HAP-1 (cell line): ENCODE measurements around the gene AMPD3.
"Not testable (repeated sequence)": the region's sequence is repeated elsewhere in the genome, so short reads cannot be mapped to it uniquely, and the experiment has no call there.

Source experiments
- DNase-seq, 2 experiments: peaks; one replicate each; pipeline ENCODE4 v3.0.0-alpha.2; 2016 to 2020; ENCODE audit warnings: low spot score in 2 of 2
- H3K27me3 ChIP-seq: fragments of 250-450 bp; sonication (Bioruptor Pico); 2 replicates; pipeline ENCODE4 v1.5.1; 2020; ENCODE audit warnings: low read depth, mild to moderate bottlenecking, moderate library complexity
- H3K36me3 ChIP-seq: fragments of 250-450 bp; sonication (Bioruptor Pico); replicated peaks from 2 replicates; pipeline ENCODE4 v1.5.1; 2020; ENCODE audit warnings: mild to moderate bottlenecking
- H3K4me1 ChIP-seq: fragments of 250-450 bp; sonication (Bioruptor Pico); 2 replicates; pipeline ENCODE4 v1.5.1; 2020; ENCODE audit warnings: mild to moderate bottlenecking
- H3K4me3 ChIP-seq: fragments of 250-450 bp; sonication (Bioruptor Pico); 2 replicates; pipeline ENCODE4 v1.5.1; 2020; ENCODE audit warnings: mild to moderate bottlenecking, moderate library complexity
- H3K9me3 ChIP-seq: fragments of 250-450 bp; sonication (Bioruptor Pico); 2 replicates; pipeline ENCODE4 v1.5.1; 2020; ENCODE audit warnings: mild to moderate bottlenecking, moderate library complexity
- in situ Hi-C: fragments of 300-500 bp; cut with MboI; formaldehyde crosslinking; loops from 3 replicates; pipeline ENCODE4 v1.14.3; 2020; ENCODE audit warnings: low sequenced_read_pairs, inconsistent platforms, mixed read lengths

AMPD3 gene

GRCh38 chr11:10418259-10418949 lies 36.7 kb upstream of the AMPD3 start:
- Histone ChIP-seq H3K36me3 (no peaks in the 10 kb centered on the region), H3K4me3 (no peak overlapping the region), H3K27me3 (peaks cover 2% of the 10 kb centered on the region; the same call in 1 of the 2 replicates), H3K9me3 (no peaks in the 10 kb centered on the region), H3K4me1 (no peaks in the 10 kb centered on the region)
- no peak for DNase-seq
- in situ Hi-C loops: no loop called here

- Histone ChIP-seq H3K4me1 (no peaks in the 10 kb centered on the region), H3K9me3 (no peaks in the 10 kb centered on the region), H3K36me3 (no peaks in the 10 kb centered on the region), H3K27me3 (peaks cover 2% of the 10 kb centered on the region; the same call in 1 of the 2 replicates), H3K4me3 (no peak overlapping the region)
- DNase-seq: no peak
- in situ Hi-C loops: no loop called here
These were observed 36.1 kb upstream of the AMPD3 start for GRCh38 chr11:10418950-10419310.

GRCh38 chr11:10426475-10426874 lies 28.6 kb upstream of the AMPD3 start:
- Histone ChIP-seq H3K9me3 (no peaks in the 10 kb centered on the region), H3K27me3 (no peaks in the 10 kb centered on the region; the same call in 1 of the 2 replicates), H3K36me3 (no peaks in the 10 kb centered on the region), H3K4me1 (no peaks in the 10 kb centered on the region), H3K4me3 (no peak overlapping the region)
- DNase-seq: no peak
- in situ Hi-C loops: no loop called here

- Histone ChIP-seq H3K9me3 (no peaks in the 10 kb centered on the region), H3K4me1 (no peaks in the 10 kb centered on the region), H3K27me3 (peaks cover 4% of the 10 kb centered on the region), H3K36me3 (no peaks in the 10 kb centered on the region), H3K4me3 (no peak overlapping the region)
- DNase-seq: no peak
- in situ Hi-C loops: no loop called here
These were observed 26.6 kb upstream of the AMPD3 start for GRCh38 chr11:10428453-10428852.

- no peak overlapping the region for H3K4me3 ChIP-seq
- no peaks in the 10 kb centered on the region for H3K36me3 ChIP-seq
- in situ Hi-C loops: no loop called here
- no peak for DNase-seq
- peaks cover 4% of the 10 kb centered on the region for H3K27me3 ChIP-seq
- H3K4me1 ChIP-seq: no peaks in the 10 kb centered on the region
- no peaks in the 10 kb centered on the region for H3K9me3 ChIP-seq
These were observed 25.5 kb upstream of the AMPD3 start for GRCh38 chr11:10429526-10429925.

- in situ Hi-C loops: no loop called here
- no peaks in the 10 kb centered on the region for H3K9me3 ChIP-seq
- H3K27me3 ChIP-seq: peaks cover 4% of the 10 kb centered on the region
- H3K4me3 ChIP-seq: no peak overlapping the region
- no peaks in the 10 kb centered on the region for H3K36me3 ChIP-seq
- no peak for DNase-seq
- no peaks in the 10 kb centered on the region for H3K4me1 ChIP-seq
These were observed 22.6 kb upstream of the AMPD3 start for GRCh38 chr11:10432493-10432892.

GRCh38 chr11:10432971-10433370 lies 22.1 kb upstream of the AMPD3 start:
- Histone ChIP-seq H3K9me3 (no peaks in the 10 kb centered on the region), H3K27me3 (peaks cover 4% of the 10 kb centered on the region), H3K4me3 (no peak overlapping the region), H3K4me1 (no peaks in the 10 kb centered on the region), H3K36me3 (no peaks in the 10 kb centered on the region)
- in situ Hi-C loops: no loop called here
- DNase-seq: no peak

- peaks cover 4% of the 10 kb centered on the region for H3K27me3 ChIP-seq
- in situ Hi-C loops: no loop called here
- H3K4me3 ChIP-seq: no peak overlapping the region
- DNase-seq: no peak
- no peaks in the 10 kb centered on the region for H3K4me1 ChIP-seq
- H3K9me3 ChIP-seq: no peaks in the 10 kb centered on the region
- H3K36me3 ChIP-seq: no peaks in the 10 kb centered on the region
These were observed 18.8 kb upstream of the AMPD3 start for GRCh38 chr11:10436224-10436623.

GRCh38 chr11:10436683-10437082 lies 18.4 kb upstream of the AMPD3 start:
- H3K27me3 ChIP-seq, DNase-seq, in situ Hi-C loops, H3K4me3 ChIP-seq, H3K9me3 ChIP-seq, H3K4me1 ChIP-seq, H3K36me3 ChIP-seq: not testable (repeated sequence)

- no peaks in the 10 kb centered on the region for H3K9me3 ChIP-seq
- H3K27me3 ChIP-seq: no peaks in the 10 kb centered on the region
- no peaks in the 10 kb centered on the region for H3K36me3 ChIP-seq
- no peak for DNase-seq
- H3K4me1 ChIP-seq: no peaks in the 10 kb centered on the region
- no peak overlapping the region for H3K4me3 ChIP-seq
- in situ Hi-C loops: no loop called here
These were observed 16.6 kb upstream of the AMPD3 start for GRCh38 chr11:10438458-10438857.

GRCh38 chr11:10439351-10439750 lies 15.7 kb upstream of the AMPD3 start:
- no peak for DNase-seq
- no peak overlapping the region for H3K4me3 ChIP-seq
- H3K4me1 ChIP-seq: no peaks in the 10 kb centered on the region
- H3K9me3 ChIP-seq: no peaks in the 10 kb centered on the region
- H3K27me3 ChIP-seq: no peaks in the 10 kb centered on the region
- in situ Hi-C loops: no loop called here
- H3K36me3 ChIP-seq: no peaks in the 10 kb centered on the region

- Histone ChIP-seq H3K36me3 (no peaks in the 10 kb centered on the region), H3K9me3 (no peaks in the 10 kb centered on the region), H3K4me3 (no peak overlapping the region), H3K4me1 (no peaks in the 10 kb centered on the region), H3K27me3 (no peaks in the 10 kb centered on the region)
- DNase-seq: no peak
- in situ Hi-C loops: no loop called here
These were observed 15.1 kb upstream of the AMPD3 start for GRCh38 chr11:10439924-10440323.

GRCh38 chr11:10440401-10440800 lies 14.7 kb upstream of the AMPD3 start:
- no peaks in the 10 kb centered on the region for H3K9me3 ChIP-seq
- no peaks in the 10 kb centered on the region for H3K36me3 ChIP-seq
- no peak for DNase-seq
- no peak overlapping the region for H3K4me3 ChIP-seq
- in situ Hi-C loops: no loop called here
- H3K4me1 ChIP-seq: no peaks in the 10 kb centered on the region
- H3K27me3 ChIP-seq: no peaks in the 10 kb centered on the region

- in situ Hi-C loops: no loop called here
- DNase-seq: no peak
- Histone ChIP-seq H3K4me1 (no peaks in the 10 kb centered on the region), H3K9me3 (no peaks in the 10 kb centered on the region), H3K36me3 (no peaks in the 10 kb centered on the region), H3K27me3 (no peaks in the 10 kb centered on the region), H3K4me3 (no peak overlapping the region)
These were observed 14.0 kb upstream of the AMPD3 start for GRCh38 chr11:10441091-10441490.
